ENCODE measurements around the gene TSPYL4.

- TF ChIP-seq CTCF (optimal IDR thresholded peaks at IDR 0.05 in 1 of 3, IDR thresholded peaks at IDR 0.05 in 1 of 3, conservative IDR thresholded peaks at IDR 0.05 in 1 of 3; ENCODE audit: extremely low read depth in 1 of 3, insufficient read depth in 2 of 3, low read length in 3 of 3) = no peak
- TF ChIP-seq EZH2 (IDR thresholded peaks at IDR 0.05; ENCODE audit: low read length) = no peak
Observed at GRCh38 chr6:116254297-116255056, 602 bp upstream of the TSPYL4 start.
